ENCODE results near the gene PACSIN3.

PACSIN3 gene

DNA sequence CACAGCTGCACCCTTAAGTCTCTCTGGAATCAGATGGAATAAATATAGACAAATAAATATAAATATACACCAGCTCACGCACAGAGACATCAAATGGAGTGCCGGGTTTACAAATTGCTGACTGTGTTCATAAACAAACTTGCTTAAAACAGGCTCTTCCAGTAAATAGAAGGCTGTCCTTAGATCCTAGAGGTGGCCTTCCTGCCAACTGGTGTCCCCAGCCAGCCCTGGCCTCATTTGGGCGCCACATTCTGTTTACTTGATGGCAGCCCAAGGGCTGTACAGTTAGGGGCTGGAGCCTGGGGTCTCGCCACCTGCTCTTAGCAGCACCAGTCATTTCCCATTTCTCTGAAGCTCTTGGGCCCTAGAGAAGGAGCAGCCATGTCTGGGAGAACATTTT, 30.4 kb downstream of the PACSIN3 start:
- FAIRE-seq (no peak), DNase-seq (ENCODE audit: insufficient read length, low spot score) (no peak)

DNA sequence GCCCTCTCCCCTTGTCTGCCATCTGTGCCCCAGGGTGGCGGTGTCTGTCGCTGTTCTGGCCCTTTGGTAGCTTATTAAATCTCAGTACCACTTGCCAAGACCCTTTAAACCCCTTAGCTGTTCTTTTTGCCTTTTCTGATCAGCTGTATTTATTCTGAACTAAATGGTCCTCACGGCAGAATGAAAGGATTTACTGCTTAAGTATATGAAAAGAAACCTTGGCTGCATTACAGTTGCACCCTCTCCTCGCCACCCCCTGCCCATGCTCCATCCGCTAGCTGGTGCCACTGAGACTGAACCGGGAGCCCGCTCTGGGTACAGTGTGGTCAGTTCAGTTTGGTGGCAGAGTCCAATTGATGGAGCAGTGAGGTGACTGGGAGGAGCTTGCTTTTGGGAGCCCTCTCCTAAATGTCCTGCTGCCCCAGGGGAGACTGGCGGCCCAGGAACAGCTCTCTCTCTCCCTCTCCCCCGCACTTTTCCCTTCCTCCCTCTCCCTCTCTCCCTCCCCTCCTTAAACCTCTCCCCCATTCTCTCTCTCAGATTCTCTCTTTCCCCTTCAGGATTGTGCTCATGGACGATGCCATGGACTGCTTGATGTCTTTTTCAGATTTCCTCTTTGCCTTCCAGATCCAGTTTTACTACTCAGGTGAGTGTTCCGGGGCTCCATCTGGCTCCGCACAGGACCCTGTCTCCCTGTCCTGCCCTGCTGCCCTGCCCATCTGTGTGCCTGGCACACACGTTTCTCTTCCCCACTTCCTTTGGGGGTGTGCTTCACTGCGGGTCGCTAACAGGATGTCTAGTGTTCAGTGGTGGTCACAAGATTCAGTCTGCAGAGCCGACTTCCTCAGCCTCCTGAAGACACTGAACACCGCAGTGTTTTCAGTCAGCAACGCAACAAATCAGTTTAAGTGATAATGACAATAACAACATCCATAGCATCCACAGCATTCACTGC, 31.3 kb downstream of the PACSIN3 start:
- FAIRE-seq (no peak), DNase-seq (ENCODE audit: insufficient read length, low spot score) (no peak)

DNA sequence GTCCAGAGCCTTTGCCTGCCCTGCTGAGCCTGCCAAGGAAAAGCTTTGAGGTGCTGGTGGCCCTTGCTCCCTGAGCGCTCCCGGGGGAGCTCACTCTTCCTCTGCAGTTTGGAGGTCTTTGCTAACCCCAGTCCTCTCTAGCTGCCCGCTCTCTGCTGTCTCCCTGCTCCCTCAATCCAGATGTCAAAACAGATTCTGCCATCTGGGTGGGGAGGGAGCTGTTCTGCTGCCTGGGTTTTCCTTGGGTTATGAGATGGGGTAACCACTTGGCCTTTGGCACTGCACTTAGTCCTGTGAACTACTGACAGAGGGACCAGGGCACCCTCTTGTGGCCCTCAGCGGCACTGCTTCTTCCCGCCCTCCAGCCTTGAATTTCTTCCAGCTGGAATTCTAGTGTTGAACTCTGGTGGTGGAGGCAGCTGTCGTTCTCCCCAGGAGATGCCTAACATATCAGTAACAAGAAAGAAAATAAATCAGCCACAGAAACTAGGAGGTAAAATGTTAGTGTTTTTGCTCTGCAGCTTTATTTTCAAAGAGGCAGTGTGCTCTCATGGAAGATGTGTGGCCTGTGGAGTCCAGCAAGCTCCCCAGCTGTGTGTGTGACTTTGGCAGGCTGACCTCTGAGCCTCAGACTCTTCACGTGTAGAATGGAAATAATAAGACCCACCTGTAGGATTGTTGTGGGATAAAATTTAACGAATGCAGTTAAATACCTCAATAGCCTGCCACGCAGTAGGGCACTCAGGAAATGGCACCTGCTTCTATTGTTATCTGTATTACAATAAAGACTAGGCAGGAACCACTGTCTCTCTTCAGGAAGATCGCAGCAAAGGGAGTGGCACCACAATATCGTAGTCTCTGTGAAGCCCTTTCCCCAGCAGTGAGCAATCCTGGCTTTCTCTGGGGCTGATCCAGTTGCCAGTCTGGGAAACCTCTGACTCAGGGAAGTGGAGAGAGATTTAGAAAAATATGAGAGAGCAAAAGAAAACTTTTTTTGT, 33.0 kb downstream of the PACSIN3 start:
- FAIRE-seq, result peak; percentile 85
- DNase-seq (ENCODE audit: insufficient read length, low spot score), result peak; percentile 72

DNA sequence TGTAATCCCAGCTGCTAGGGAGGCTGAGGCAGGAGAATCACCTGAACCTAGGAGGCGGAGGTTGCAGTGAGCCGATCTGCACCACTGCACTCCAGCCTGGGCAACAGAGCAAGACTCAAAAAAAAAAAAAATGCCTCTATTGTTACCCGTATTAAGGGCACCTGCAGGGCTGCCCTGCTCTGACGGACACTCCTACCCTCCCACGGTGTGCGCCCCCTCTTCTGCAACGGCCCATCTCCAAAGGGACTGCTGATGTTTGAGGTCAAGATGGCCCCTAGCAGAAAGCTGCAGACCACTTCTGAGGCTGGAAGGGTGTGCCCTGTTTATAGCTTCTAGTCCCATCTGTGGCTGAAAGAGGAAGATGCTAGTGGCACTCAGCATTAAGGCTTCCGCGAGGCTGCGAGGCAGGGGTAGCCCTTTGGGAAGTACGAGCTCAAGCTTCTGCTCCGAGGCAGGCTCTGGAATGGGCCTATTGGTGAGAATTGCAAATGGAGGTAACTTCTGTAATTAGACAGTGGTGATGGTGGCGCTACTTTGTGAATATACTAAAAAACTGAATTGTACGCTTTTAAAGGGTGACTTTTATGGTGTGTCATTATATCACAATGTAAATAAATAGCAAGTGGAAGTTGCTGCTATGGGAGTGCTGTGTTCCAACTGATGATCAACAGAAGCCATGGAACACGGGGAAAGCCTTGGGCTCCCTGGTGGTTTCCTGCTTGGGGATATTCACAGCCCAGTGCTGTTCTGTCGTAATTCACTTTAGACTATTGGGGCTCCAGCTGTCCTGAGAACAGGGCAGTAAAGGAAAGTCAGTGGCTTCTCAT, 33.9 kb downstream of the PACSIN3 start:
- FAIRE-seq, result no peak

DNA sequence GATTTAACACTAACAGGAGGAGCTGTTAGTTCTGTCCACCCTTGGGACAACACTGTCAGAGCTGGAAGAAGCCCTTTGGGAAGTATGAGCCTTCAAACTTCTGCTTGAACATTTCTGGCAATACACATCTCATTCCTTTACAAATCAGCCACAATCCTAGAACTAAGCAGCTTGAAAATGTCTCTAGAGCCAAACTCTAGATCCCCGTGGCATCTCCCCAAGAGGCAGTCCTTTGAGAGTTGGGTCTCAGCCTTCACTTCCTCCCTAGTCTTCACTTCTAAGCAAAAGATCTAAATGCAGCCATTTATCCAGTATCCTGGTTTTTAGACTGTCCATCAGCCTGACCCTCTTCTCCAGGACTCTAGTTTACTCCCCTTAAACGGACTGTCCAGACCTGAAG, 36.5 kb downstream of the PACSIN3 start:
- no peak for FAIRE-seq
- DNase-seq (ENCODE audit: insufficient read length, low spot score), result no peak

More for the DNA sequence above, 33.9 kb downstream of the PACSIN3 start:
- no peak for DNase-seq (ENCODE audit: insufficient read length, low spot score)

DNA sequence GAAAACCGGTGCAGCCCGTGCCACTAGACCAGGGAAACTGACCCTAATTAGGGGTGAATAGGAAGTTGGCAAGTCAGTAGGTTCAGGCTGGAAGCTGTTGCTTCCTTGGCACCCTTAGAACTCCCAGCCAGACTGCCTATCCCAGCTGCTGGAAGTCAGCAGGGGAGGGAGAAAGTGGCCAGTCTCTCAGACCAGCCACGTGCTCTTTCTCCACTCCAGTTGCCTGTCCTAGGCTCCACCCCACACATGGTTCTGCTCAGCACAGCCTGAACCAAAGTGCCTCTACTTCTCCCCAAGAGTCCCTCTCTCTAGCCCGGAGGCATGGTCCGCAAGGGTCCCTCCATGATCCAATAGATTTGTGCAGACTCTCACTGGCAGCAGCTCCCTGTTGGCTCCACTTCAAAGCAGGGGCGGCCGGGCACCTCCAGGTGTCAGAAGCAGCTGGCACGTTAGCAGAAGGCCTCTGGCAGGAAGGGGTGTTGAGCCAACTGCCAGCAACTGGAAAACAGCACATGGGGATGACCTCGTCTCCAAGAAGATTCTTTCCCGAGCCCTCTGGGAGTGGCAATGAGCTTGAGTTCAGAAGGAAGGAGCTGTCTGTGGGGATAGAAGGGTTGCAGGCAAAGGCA, 37.2 kb downstream of the PACSIN3 start:
- no peak for DNase-seq (ENCODE audit: insufficient read length, low spot score)
- no peak for FAIRE-seq

DNA sequence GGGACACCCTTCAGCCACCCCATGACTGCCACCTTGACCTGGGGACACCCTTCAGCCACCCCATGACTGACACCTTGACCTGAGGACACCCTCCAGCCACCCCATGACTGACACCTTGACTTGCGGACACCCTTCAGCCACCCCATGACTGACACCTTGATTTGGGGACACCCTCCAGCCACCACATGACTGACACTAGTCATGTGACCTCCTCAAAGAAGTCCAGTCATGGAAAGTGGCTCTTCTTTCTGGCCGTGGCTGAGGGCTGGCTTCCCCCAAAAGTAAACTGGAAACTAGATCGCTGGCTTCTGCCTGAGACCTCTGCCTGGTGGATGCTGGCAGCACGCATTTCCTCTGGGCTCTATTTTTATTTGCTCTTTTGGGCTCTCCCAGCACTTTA, 38.0 kb downstream of the PACSIN3 start:
- DNase-seq (ENCODE audit: insufficient read length, low spot score) (no peak), FAIRE-seq (no peak)

DNA sequence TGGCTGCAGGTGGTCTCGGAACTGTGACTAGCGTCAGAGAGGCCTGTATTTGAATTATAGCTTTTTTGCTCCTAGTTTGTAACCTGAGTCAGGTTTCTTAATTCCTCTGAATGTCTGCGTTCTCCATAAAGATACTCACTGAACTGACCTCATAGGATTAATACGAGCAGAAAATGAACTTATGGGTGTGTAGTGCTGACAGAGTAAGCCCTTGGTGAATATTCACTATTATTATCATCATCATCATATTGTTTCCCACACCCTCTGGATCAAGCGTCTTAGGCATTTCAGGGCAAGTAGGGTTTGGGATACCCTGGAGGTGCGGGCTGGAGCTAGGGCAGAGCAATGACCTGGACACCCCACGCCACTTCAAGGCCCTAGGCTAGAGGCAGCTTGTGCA, 38.6 kb downstream of the PACSIN3 start:
- DNase-seq (ENCODE audit: insufficient read length, low spot score), result no peak
- FAIRE-seq, result no peak

DNA sequence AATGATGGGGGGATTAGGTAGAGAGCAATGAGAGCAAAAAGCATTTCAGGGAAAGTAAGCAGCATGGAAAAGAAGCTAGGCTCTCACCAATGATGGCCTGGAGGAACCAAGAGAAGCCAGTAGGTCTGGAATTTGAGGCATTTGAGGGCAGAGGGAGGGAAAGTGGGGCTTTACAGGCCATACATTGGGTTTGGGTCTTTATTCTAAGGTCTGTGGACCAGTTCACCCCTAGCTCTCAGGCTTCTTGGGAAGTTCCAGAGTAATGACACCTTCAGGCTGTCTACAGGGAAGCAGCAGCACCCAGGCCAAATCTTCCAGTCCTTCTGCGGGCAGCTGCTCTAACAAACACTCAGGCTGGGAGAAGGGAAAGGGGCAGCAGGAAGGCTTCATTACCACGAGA, 39.0 kb downstream of the PACSIN3 start:
- no peak for DNase-seq (ENCODE audit: insufficient read length, low spot score)
- no peak for FAIRE-seq

DNA sequence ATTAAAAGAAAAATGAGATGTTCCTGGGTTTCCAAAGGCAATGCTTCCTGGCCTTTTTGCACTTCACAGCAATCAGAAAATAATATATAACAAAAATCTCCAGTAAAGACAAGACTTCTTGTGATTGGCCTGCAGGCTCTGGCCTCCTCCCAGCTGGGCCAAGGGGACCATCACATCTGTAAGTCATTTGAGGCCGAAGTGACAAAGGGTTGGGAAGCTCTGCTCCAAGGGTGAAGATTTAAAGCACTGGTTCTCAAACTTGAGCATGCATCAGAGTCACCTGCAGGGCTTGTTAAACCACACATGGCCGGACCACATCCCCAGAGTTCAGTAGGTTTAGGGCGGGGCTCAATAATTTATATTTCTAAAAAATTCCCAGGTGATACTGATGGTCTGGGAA, 41.7 kb downstream of the PACSIN3 start:
- DNase-seq (ENCODE audit: insufficient read length, low spot score), result no peak
- FAIRE-seq, result no peak

DNA sequence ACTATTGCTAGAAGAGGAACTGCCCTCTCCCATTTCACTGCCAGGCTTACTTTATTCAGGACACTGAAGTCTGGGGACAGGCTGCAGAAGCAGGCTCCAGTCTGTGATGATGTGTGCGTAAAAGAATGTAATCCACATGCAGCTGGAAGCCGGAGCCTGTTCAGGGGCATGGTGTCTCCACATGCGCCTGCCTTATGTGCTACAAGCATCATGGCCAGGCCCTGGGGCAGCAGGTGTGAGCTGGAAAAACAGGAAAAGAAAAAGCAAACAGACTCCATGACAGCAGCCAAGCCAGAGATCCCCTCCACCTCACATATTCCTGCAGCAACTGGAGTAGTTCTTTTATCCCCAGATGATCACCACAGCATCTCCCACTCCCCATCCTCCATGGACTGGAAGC, 42.9 kb downstream of the PACSIN3 start:
- FAIRE-seq (no peak), DNase-seq (ENCODE audit: insufficient read length, low spot score) (no peak)

DNA sequence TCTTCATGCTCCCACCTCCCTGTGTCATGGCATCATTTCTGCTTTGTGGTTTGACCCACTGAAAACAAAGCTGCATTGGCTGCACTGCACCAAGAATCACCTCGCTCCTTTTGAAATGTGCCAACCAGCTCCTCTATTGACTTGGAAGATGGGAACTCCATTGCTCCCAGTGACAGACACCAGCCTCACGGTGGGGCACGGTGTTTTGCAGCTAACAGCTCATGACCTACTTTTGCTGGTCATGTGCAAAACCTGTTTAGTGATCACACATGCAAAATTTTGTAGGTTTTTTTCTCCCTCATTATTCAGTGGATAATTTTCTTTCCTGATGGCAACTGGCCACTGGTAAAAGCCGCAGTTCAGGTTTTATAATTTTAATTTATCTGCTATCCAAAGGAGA, 46.4 kb downstream of the PACSIN3 start:
- no peak for FAIRE-seq
- no peak for DNase-seq (ENCODE audit: insufficient read length, low spot score)

DNA sequence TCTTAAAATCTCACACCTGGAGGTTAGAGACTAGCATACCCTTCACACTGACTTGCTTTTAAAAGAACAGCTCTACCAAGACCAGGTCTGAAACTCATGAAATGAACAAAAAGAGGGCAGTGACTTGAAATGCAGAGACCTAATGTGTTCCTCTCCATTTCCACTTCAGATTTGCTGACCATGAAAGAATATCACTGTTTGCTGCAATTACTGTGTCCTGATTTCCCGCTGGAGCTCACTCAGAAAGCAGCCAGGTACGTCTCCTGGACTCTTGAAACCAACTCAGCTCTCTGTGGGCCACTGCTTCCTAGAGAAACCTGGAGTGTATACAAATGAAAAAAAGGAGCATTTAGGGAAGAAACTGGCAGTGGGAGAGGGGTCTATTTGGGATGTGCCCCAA, 48.8 kb downstream of the PACSIN3 start:
- DNase-seq (ENCODE audit: insufficient read length, low spot score) (no peak), FAIRE-seq (no peak)

DNA sequence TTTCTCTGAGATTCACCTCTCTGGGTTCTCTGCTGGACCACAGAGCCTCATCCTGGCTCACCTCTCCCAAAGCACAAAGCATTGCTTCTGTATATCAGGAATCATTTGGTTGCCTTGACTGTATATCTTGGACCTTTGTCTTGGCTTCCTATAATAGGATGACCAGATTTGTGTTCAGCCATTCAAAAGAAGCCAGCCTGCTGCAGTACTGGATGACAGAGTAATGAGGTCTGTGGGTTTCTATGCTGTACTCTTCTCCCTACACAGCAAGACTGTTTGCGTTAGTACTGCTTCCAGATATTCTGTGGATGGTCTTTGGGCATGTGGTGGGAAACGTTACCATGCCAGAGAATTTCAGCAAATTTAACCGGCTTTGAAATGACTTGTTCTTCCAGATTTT, 49.3 kb downstream of the PACSIN3 start:
- FAIRE-seq (no peak), DNase-seq (ENCODE audit: insufficient read length, low spot score) (no peak)

DNA sequence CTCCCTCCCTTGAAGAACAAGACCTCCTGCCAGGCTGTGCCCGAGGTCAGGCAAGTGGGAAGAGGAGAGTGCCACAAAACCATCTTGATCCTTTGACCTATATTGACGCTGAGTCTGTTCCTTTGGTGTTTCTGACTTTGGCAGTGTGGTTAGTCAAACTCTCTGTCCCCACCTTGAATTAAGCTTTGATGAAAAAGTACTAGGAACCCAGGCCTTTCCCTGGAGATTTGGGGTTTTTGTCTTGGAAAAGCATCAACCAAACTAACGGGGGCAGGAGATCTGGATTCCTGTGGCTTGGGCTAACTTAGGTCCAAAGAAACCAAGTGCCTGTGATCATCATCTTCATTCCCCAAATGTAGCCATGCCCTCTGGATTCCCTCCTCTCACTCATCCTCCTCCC, 49.9 kb downstream of the PACSIN3 start:
- DNase-seq (ENCODE audit: insufficient read length, low spot score) (no peak), FAIRE-seq (no peak)

DNA sequence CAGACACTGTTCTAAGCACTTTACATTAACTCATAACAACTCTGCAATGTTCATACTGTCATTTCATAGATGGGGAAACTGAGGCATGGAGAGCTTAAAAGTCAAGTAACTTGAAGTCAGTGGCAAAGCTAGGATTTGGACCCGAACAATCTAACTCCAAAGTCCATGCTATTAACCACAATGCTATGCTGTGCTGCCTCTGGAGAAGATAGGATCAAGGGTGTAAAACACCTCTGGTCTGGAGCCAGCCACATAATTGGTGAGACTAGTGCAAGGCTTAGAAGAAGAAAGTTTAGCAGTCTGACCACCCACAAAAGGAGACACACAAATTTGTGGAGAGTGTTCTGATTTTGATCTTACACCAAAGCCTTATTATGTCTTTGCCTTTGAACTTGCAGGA, 53.3 kb downstream of the PACSIN3 start:
- FAIRE-seq, result no peak
- DNase-seq (ENCODE audit: insufficient read length, low spot score), result no peak

DNA sequence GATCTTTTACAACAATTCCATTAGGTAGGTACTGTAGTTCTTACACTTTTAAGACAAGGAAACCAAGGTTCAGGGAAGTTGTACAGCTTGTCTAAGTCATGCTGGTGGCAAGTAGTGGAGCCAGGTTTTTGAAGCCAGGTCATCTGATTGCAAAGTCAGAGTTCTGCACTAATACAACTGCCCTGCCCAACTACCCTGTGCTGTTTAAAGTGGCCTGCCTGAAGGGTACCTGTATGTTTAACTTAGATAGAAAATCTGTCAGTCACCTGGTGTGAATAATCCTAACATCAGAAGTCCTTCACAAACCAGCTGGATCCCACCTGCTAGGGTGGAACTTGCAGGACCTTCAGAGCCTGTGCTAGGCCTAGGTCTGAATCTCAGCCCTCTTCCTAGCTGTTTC, 53.7 kb downstream of the PACSIN3 start:
- no peak for FAIRE-seq

DNA sequence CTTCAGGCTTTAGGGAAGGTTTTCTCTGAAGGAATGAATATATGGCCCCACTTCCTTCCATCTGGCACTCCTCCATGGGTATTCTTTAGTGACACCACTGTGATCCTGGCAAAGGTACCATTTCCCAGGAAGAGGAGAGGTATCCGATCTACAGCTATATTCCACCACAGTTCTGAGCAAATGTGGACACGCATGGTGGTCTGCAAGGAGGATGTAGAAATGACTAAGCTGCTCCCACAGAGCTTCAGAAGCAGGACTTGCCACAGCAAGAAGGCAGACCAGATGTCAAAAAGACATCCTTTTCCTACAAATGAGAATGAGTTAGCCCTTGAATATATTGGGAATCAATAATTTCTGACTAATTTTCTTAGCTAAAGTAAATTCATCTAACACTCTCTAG, 55.1 kb downstream of the PACSIN3 start:
- FAIRE-seq (no peak), DNase-seq (ENCODE audit: insufficient read length, low spot score) (no peak)

More for the DNA sequence above, 53.7 kb downstream of the PACSIN3 start:
- DNase-seq (ENCODE audit: insufficient read length, low spot score), result no peak

DNA sequence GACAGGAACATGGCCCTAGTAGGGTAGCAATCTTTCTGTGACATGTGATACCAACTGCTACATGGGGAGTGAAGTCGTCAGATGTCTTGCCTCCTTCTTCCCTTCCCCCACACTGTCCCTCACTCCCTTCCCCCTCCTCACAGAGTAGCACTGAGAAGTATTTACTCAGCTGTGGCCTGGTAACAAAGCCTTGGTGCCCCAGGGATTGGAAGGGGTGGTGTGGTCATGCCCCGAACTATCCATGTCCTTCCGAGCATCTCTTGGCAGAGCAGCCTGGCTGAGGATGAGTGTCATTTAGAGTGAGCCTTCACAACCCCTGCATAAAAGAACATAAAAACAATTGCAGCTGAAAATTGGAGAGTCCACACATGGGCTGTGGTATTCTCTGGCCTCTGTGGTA, 55.7 kb downstream of the PACSIN3 start:
- DNase-seq (ENCODE audit: insufficient read length, low spot score) (no peak), FAIRE-seq (no peak)

Measured in GM19239 (cell line).